ENCODE measurements around the gene KCNQ2. TPM values are rescaled to one million over a fixed set of nuclear protein-coding genes. Genes with fewer than 3 reads are reported as not detected.

KCNQ2 gene
- total RNA-seq, 1 donor from 2014 or later, result 39.5 TPM

GRCh38 chr20:63367446-63368055 lies 104.9 kb downstream of the KCNQ2 start:
- Histone ChIP-seq H3K79me2 (ENCODE audit: low read depth) (no peaks in the 10 kb centered on the region), H3K4me1 (peaks cover 31% of the 10 kb centered on the region), H3F3A (ENCODE audit: low read depth) (peaks cover 24% of the 10 kb centered on the region), H3K9ac (no peak overlapping the region), H3K4me3 (no peak overlapping the region), H3K36me3 (no peaks in the 10 kb centered on the region), H2AFZ (replicated peaks) (no peak overlapping the region), H4K20me1 (ENCODE audit: low read depth) (peaks cover 20% of the 10 kb centered on the region), H3K4me2 (peak overlapping the region; percentile 31), H3K27ac (no peak overlapping the region), H3K9me3 (ENCODE audit: low read depth) (no peaks in the 10 kb centered on the region), H3K27me3 (peaks cover 9% of the 10 kb centered on the region)
- peaks cover 48% of the 10 kb centered on the region for H3K4me1 Mint-ChIP-seq
- peak; percentile 78 for DNase-seq (ENCODE audit: low spot score)
- TF ChIP-seq EZH2 (IDR thresholded peaks at IDR 0.05) (no peak), CTCF (IDR thresholded peaks at IDR 0.05) (no peak), EZH2phosphoT487 (IDR thresholded peaks at IDR 0.05) (no peak)
- no peaks in the 10 kb centered on the region for H3K9me3 Mint-ChIP-seq
- H3K4me3 Mint-ChIP-seq, result no peak overlapping the region
- H3K36me3 Mint-ChIP-seq, result peaks cover 2% of the 10 kb centered on the region
- H3K27me3 Mint-ChIP-seq (ENCODE audit: insufficient read depth, low read depth), result peaks cover 19% of the 10 kb centered on the region
- H3K27ac Mint-ChIP-seq, result peak overlapping the region; percentile 39

GRCh38 chr20:63366390-63367365 lies 105.8 kb downstream of the KCNQ2 start:
- no peak overlapping the region for H3K9ac ChIP-seq
- no peak for TF ChIP-seq EZH2phosphoT487 (IDR thresholded peaks at IDR 0.05)
- TF ChIP-seq CTCF (IDR thresholded peaks at IDR 0.05), result no peak
- TF ChIP-seq EZH2 (IDR thresholded peaks at IDR 0.05), result no peak
- H3K9me3 Mint-ChIP-seq, result no peaks in the 10 kb centered on the region
- peaks cover 18% of the 10 kb centered on the region for H3K27me3 ChIP-seq
- H3K36me3 Mint-ChIP-seq, result peaks cover 2% of the 10 kb centered on the region
- peaks cover 20% of the 10 kb centered on the region for H4K20me1 ChIP-seq (ENCODE audit: low read depth)
- peaks cover 39% of the 10 kb centered on the region for H3K4me1 ChIP-seq
- H3K4me2 ChIP-seq, result peak overlapping the region; percentile 31
- H3K27ac ChIP-seq, result no peak overlapping the region
- H3K36me3 ChIP-seq, result no peaks in the 10 kb centered on the region
- peaks cover 53% of the 10 kb centered on the region for H3K4me1 Mint-ChIP-seq
- H3F3A ChIP-seq (ENCODE audit: low read depth), result peaks cover 24% of the 10 kb centered on the region
- H3K4me3 ChIP-seq, result no peak overlapping the region
- no peak overlapping the region for H2AFZ ChIP-seq (replicated peaks)
- peak overlapping the region; percentile 39 for H3K27ac Mint-ChIP-seq
- H3K4me3 Mint-ChIP-seq, result no peak overlapping the region
- no peaks in the 10 kb centered on the region for H3K9me3 ChIP-seq (ENCODE audit: low read depth)
- peaks cover 19% of the 10 kb centered on the region for H3K27me3 Mint-ChIP-seq (ENCODE audit: insufficient read depth, low read depth)
- H3K79me2 ChIP-seq (ENCODE audit: low read depth), result no peaks in the 10 kb centered on the region
- peak; percentile 44 for DNase-seq (ENCODE audit: low spot score)

- H3K9me3 ChIP-seq (ENCODE audit: low read depth), result no peaks in the 10 kb centered on the region
- H3K36me3 ChIP-seq, result no peaks in the 10 kb centered on the region
- Mint-ChIP-seq H3K36me3 (peaks cover 2% of the 10 kb centered on the region), H3K4me3 (no peak overlapping the region), H3K27ac (no peak overlapping the region), H3K27me3 (ENCODE audit: insufficient read depth, low read depth) (peaks cover 17% of the 10 kb centered on the region), H3K4me1 (peaks cover 48% of the 10 kb centered on the region), H3K9me3 (no peaks in the 10 kb centered on the region)
- H3K9ac ChIP-seq, result no peak overlapping the region
- H3K27ac ChIP-seq, result no peak overlapping the region
- H3K4me2 ChIP-seq, result no peak overlapping the region
- peaks cover 27% of the 10 kb centered on the region for H3K27me3 ChIP-seq
- no peak for TF ChIP-seq CTCF (IDR thresholded peaks at IDR 0.05)
- TF ChIP-seq EZH2 (IDR thresholded peaks at IDR 0.05), result no peak
- TF ChIP-seq EZH2phosphoT487 (IDR thresholded peaks at IDR 0.05), result no peak
- no peak for DNase-seq (ENCODE audit: low spot score)
- H3K4me3 ChIP-seq, result no peak overlapping the region
- H2AFZ ChIP-seq (replicated peaks), result no peak overlapping the region
- peaks cover 24% of the 10 kb centered on the region for H3F3A ChIP-seq (ENCODE audit: low read depth)
- H4K20me1 ChIP-seq (ENCODE audit: low read depth), result peaks cover 23% of the 10 kb centered on the region
- no peaks in the 10 kb centered on the region for H3K79me2 ChIP-seq (ENCODE audit: low read depth)
- H3K4me1 ChIP-seq, result peaks cover 44% of the 10 kb centered on the region
These were observed 106.7 kb downstream of the KCNQ2 start for GRCh38 chr20:63365601-63366389.
